Left lung (tissue), 10 donors: ENCODE results near the gene OXER1. TPM values are rescaled to one million over a fixed set of nuclear protein-coding genes. Genes with fewer than 3 reads are reported as not detected.

Experiments
- ATAC-seq: fragments of 200-7000 bp; cut with Tn5 transposase; one replicate; pipeline ENCODE4 v1.9.1; 2020; ENCODE audit warnings: moderate library complexity
- DNase-seq, 4 donors: peaks; one replicate each; pipeline ENCODE4 v3.0.0-alpha.2; 2013 to 2020
- H3K27ac ChIP-seq, 2 donors: fragments of 200-600 bp; sonication (generic) in 1 of 2; one replicate each; pipeline versions ENCODE4 v1.5.0 to v1.8.0; 2020 to 2021
- H3K27me3 ChIP-seq, 2 donors: fragments of 200-600 bp; sonication (generic) in 1 of 2; one replicate each; pipeline versions ENCODE4 v1.5.0 to v1.8.0; 2020 to 2021
- H3K36me3 ChIP-seq, 2 donors: fragments of 200-600 bp; sonication (generic) in 1 of 2; one replicate each; pipeline versions ENCODE4 v1.5.0 to v1.8.0; 2020 to 2021
- H3K4me1 ChIP-seq, 2 donors: fragments of 200-600 bp; one replicate each; pipeline ENCODE4 v1.8.0; 2021
- H3K4me3 ChIP-seq, 2 donors: fragments of 200-600 bp; sonication (generic) in 1 of 2; one replicate each; pipeline versions ENCODE4 v1.5.0 to v1.8.0; 2020 to 2021; ENCODE audit warnings: mild to moderate bottlenecking in 1 of 2
- H3K9me3 ChIP-seq, 2 donors: fragments of 200-600 bp; sonication (generic) in 1 of 2; one replicate each; pipeline versions ENCODE4 v1.5.0 to v1.8.0; 2020 to 2021
- CTCF ChIP-seq, 2 donors: fragments of 200-600 bp; sonication (generic) in 1 of 2; IDR thresholded peaks; one replicate each; pipeline versions ENCODE4 v1.5.0 to v1.8.0; 2021; ENCODE audit warnings: antibody characterized with exemption in 2 of 2
- intact Hi-C, 2 donors: fragments of 100-400 bp; cut with DNase I; formaldehyde crosslinking; loops; one replicate each; pipeline versions ENCODE4 v1.11.2 to v1.14.2; 2022
- polyA plus RNA-seq, 6 donors: library from polyadenylated mRNA; unstranded; fragments of 120-200 nt; gene quantifications; one replicate each; pipeline ENCODE4 v1.2.1, GENCODE V29; 2013; ENCODE audit not compliant: insufficient read length in 6 of 6
- total RNA-seq, 2 donors: library from RNA; stranded (reverse); fragmentation: NEBNext Ultra II Directional; extraction: Animal tissue kit (Norgen Biotek cat#: 25700); gene quantifications; one replicate each; pipeline ENCODE4 v1.2.1, GENCODE V29; 2021
- donor health status: DM: no; HTN: yes; CAD: no.
- donor health status: DM: no; HTN: no; CAD: no.

The OXER1 gene
- total and polyA plus RNA-seq, 8 donors = 1.7 to 9.9 (median 9.0) TPM

GRCh38 chr2:42787424-42787787 is 23.5 kb upstream of the OXER1 start:
- TF ChIP-seq CTCF (IDR thresholded peaks at IDR 0.05) = no peak
- Histone ChIP-seq H3K4me1 (peaks cover 0 to 4% of the 10 kb centered on the region in 2 donors), H3K27ac (no peak overlapping the region), H3K9me3 (no peaks in the 10 kb centered on the region), H3K27me3 (peaks cover 0 to 1% of the 10 kb centered on the region in 2 donors), H3K36me3 (no peaks in the 10 kb centered on the region), H3K4me3 (no peak overlapping the region)
- no peak for DNase-seq
- intact Hi-C loops = no loop called here
- no peak for ATAC-seq

GRCh38 chr2:42786561-42787345 is 22.8 kb upstream of the OXER1 start:
- ATAC-seq = no peak
- no peak overlapping the region for H3K27ac ChIP-seq

DNA sequence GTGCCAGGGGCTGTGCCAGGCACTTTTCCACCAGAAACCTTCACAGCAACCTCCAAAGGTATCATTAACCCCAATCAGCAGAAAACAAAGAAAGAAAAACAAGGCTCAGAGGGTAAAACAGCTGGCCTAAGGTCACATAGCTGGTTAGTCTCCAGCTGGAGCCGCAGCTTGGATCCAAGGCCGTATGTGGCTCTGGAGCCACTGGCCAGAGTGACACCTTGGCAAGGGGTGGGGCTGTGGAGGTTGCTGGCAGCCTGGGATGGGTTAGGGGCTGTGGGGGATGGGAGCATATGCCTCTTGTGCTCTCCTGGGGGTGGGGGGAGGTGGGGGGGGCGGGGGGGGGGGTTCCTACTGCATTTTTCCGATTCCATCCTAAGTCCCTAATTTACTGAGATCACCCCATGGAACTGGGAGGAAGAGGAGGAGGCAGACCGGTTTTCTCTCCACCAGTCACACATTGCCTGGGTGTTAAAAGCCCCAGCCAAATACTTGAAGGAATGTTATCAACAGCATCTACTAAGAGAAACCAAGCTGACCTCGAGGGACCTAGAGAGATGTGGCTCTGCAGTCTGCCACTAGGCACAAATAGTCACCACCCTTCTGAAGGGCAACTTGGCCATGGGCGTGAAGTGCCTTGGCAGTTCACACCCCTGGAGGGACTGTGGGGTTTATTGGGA is 20.4 kb upstream of the OXER1 start:
- H3K27ac ChIP-seq = no peak overlapping the region
- H3K27me3 ChIP-seq = no peaks in the 10 kb centered on the region
- H3K36me3 ChIP-seq = no peaks in the 10 kb centered on the region
- H3K4me3 ChIP-seq = no peak overlapping the region
- ATAC-seq (no peak), DNase-seq (no peak)
- intact Hi-C loops = no loop called here
- peaks cover 0 to 13% of the 10 kb centered on the region in 2 donors for H3K9me3 ChIP-seq
- H3K4me1 ChIP-seq = no peaks in the 10 kb centered on the region
- TF ChIP-seq CTCF (IDR thresholded peaks at IDR 0.05) = no peak

More at GRCh38 chr2:42786561-42787345, 22.8 kb upstream of the OXER1 start:
- H3K27me3 ChIP-seq = no peaks in the 10 kb centered on the region
- DNase-seq = no peak
- H3K4me3 ChIP-seq = no peak overlapping the region
- no peaks in the 10 kb centered on the region for H3K36me3 ChIP-seq
- H3K4me1 ChIP-seq = peaks cover 0 to 1% of the 10 kb centered on the region in 2 donors
- intact Hi-C loops = no loop called here
- H3K9me3 ChIP-seq = no peaks in the 10 kb centered on the region
- no peak for TF ChIP-seq CTCF (IDR thresholded peaks at IDR 0.05)

DNA sequence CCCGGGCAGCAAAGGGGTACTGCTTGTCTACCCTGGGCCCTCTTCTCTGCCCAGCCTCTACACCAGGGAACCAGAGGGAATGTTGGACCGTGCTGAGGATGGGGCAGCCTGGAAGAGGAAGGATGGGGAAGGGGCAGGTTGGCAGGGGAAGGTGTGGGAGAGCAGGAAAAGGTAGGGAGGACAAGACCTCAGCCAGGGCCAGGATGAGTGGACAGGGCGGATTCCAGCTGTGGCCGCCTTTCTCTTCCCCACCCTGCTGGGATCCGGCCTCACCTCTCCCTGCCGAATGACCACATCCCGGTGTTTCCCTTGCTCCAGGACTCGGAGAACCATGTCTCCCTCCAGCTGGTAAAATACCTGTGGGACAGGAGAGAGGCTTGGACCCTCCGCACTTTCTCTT is 19.6 kb upstream of the OXER1 start:
- no peak overlapping the region for H3K4me3 ChIP-seq
- H3K4me1 ChIP-seq = no peaks in the 10 kb centered on the region
- H3K27ac ChIP-seq = no peak overlapping the region
- TF ChIP-seq CTCF (IDR thresholded peaks at IDR 0.05) = no peak
- DNase-seq (no peak), ATAC-seq (no peak)
- intact Hi-C loops = no loop called here
- no peaks in the 10 kb centered on the region for H3K36me3 ChIP-seq
- peaks cover 0 to 13% of the 10 kb centered on the region in 2 donors for H3K9me3 ChIP-seq
- H3K27me3 ChIP-seq = no peaks in the 10 kb centered on the region

GRCh38 chr2:42781181-42781580 is 17.2 kb upstream of the OXER1 start:
- no peak for ATAC-seq
- Histone ChIP-seq H3K4me3 (no peak overlapping the region), H3K27ac (no peak overlapping the region), H3K9me3 (peaks cover 0 to 19% of the 10 kb centered on the region in 2 donors), H3K27me3 (no peaks in the 10 kb centered on the region), H3K4me1 (no peaks in the 10 kb centered on the region), H3K36me3 (no peaks in the 10 kb centered on the region)
- intact Hi-C loops = no loop called here
- no peak for TF ChIP-seq CTCF (IDR thresholded peaks at IDR 0.05)
- DNase-seq = no peak
